ENCODE measurements around the gene PLCH2.
"Not testable (repeated sequence)": the region's sequence is repeated elsewhere in the genome, so short reads cannot be mapped to it uniquely, and the experiment has no call there.

Gene PLCH2

GRCh38 chr1:2476061-2476999, at the start of gene PLCH2:
Gene PLCH2 (plus strand): TSS chr1:2476289. CDS start chr1:2476589, 300 bp downstream.
- in situ Hi-C loops (cut with MboI; ENCODE audit: low sequenced_read_pairs), result no loop called here

- in situ Hi-C loops (cut with MboI; ENCODE audit: low sequenced_read_pairs), result no loop called here
Measured at GRCh38 chr1:2426540-2426939, 49.5 kb upstream of the PLCH2 start.

GRCh38 chr1:2427051-2427450, 49.0 kb upstream of the PLCH2 start:
- in situ Hi-C loops (cut with MboI; ENCODE audit: low sequenced_read_pairs), result no loop called here

GRCh38 chr1:2427976-2428375, 48.1 kb upstream of the PLCH2 start:
- in situ Hi-C loops (cut with MboI; ENCODE audit: low sequenced_read_pairs), result no loop called here

GRCh38 chr1:2428490-2428889, 47.6 kb upstream of the PLCH2 start:
- in situ Hi-C loops (cut with MboI; ENCODE audit: low sequenced_read_pairs), result no loop called here

- in situ Hi-C loops (cut with MboI; ENCODE audit: low sequenced_read_pairs), result no loop called here
Measured at GRCh38 chr1:2429780-2430591, 46.1 kb upstream of the PLCH2 start.

- in situ Hi-C loops (cut with MboI; ENCODE audit: low sequenced_read_pairs), result no loop called here
Measured at GRCh38 chr1:2430592-2430973, 45.5 kb upstream of the PLCH2 start.

GRCh38 chr1:2431103-2431502, 45.0 kb upstream of the PLCH2 start:
- in situ Hi-C loops (cut with MboI; ENCODE audit: low sequenced_read_pairs), result no loop called here

GRCh38 chr1:2431518-2431917, 44.6 kb upstream of the PLCH2 start:
- in situ Hi-C loops (cut with MboI; ENCODE audit: low sequenced_read_pairs), result no loop called here

GRCh38 chr1:2432441-2432844, 43.6 kb upstream of the PLCH2 start:
- in situ Hi-C loops (cut with MboI; ENCODE audit: low sequenced_read_pairs), result no loop called here

- in situ Hi-C loops (cut with MboI; ENCODE audit: low sequenced_read_pairs), result no loop called here
Measured at GRCh38 chr1:2433196-2433595, 42.9 kb upstream of the PLCH2 start.

GRCh38 chr1:2433936-2434655, 42.0 kb upstream of the PLCH2 start:
- in situ Hi-C loops (cut with MboI; ENCODE audit: low sequenced_read_pairs), result no loop called here

- in situ Hi-C loops (cut with MboI; ENCODE audit: low sequenced_read_pairs), result no loop called here
Measured at GRCh38 chr1:2435091-2435490, 41.0 kb upstream of the PLCH2 start.

- in situ Hi-C loops (cut with MboI; ENCODE audit: low sequenced_read_pairs), result no loop called here
Measured at GRCh38 chr1:2435746-2436355, 40.2 kb upstream of the PLCH2 start.

GRCh38 chr1:2436876-2437275, 39.2 kb upstream of the PLCH2 start:
- in situ Hi-C loops (cut with MboI; ENCODE audit: low sequenced_read_pairs), result no loop called here

- in situ Hi-C loops (cut with MboI; ENCODE audit: low sequenced_read_pairs), result no loop called here
Measured at GRCh38 chr1:2437617-2438016, 38.5 kb upstream of the PLCH2 start.

GRCh38 chr1:2438038-2438437, 38.1 kb upstream of the PLCH2 start:
- in situ Hi-C loops (cut with MboI; ENCODE audit: low sequenced_read_pairs), result no loop called here

GRCh38 chr1:2438641-2439040, 37.4 kb upstream of the PLCH2 start:
- in situ Hi-C loops (cut with MboI; ENCODE audit: low sequenced_read_pairs), result no loop called here

- in situ Hi-C loops (cut with MboI; ENCODE audit: low sequenced_read_pairs), result no loop called here
Measured at GRCh38 chr1:2439369-2439768, 36.7 kb upstream of the PLCH2 start.

- in situ Hi-C loops (cut with MboI; ENCODE audit: low sequenced_read_pairs), result not testable (repeated sequence)
Measured at GRCh38 chr1:2440346-2440745, 35.7 kb upstream of the PLCH2 start.

GRCh38 chr1:2441746-2442145, 34.3 kb upstream of the PLCH2 start:
- in situ Hi-C loops (cut with MboI; ENCODE audit: low sequenced_read_pairs), result no loop called here

Data from hTERT RPE-1 (cell line).